ENCODE results near the gene PALS1. TPM values are rescaled to one million over a fixed set of nuclear protein-coding genes. Genes with fewer than 3 reads are reported as not detected.

PALS1 gene
- total and polyA plus RNA-seq, 2 donors (not counting 3 experiments of a cell fraction or from before 2014, with no cell fraction given), result 5.2 to 22.0 TPM

DNA sequence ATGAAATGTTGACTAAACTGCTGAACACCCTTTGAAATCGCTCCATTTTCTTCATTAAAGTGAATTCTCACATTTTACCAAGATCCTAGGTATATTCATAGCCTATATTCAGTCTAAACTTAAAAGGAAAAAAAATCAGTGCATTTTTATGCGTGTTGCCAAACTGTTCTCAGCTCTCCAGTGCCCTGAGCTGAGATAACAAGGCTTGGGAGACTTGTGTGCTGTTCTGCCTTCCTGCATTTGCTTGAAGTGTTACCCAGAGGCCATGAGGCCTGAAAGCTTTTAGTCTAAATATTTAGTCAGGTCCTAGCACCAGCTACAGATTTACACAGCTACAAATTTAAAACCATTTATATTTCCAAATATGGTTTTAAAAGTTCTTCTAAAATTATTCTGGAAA, 8.6 kb upstream of the PALS1 start:
- no peaks in the 10 kb centered on the region for H3K79me2 ChIP-seq (ENCODE audit: control insufficient read depth, insufficient read depth, low read length)
- FAIRE-seq (no peak), DNase-seq (ENCODE audit: low read depth, low spot score) (no peak)
- no peak for TF ChIP-seq POLR2A (IDR thresholded peaks at IDR 0.05; ENCODE audit: low read depth, low read length)
- no peak for TF ChIP-seq JUN (IDR thresholded peaks at IDR 0.05; ENCODE audit: borderline replicate concordance, insufficient read depth, insufficient read length, low read depth)
- no peak for TF ChIP-seq MYC (IDR thresholded peaks at IDR 0.05; ENCODE audit: low read depth, low read length)
- TF ChIP-seq, protein P1, sequence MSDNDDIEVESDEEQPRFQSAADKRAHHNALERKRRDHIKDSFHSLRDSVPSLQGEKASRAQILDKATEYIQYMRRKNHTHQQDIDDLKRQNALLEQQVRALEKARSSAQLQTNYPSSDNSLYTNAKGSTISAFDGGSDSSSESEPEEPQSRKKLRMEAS (IDR thresholded peaks at IDR 0.05; ENCODE audit: insufficient read depth, insufficient read length), result no peak
- no peak for TF ChIP-seq GATA2 (IDR thresholded peaks at IDR 0.05; ENCODE audit: insufficient read depth, insufficient read length, low read depth, low read length)
- POLR2A ChIA-PET, result no interaction called here
- H3K27ac ChIP-seq (ENCODE audit: insufficient read depth, low read depth, low read length), result no peak overlapping the region
- no peaks in the 10 kb centered on the region for H4K20me1 ChIP-seq (replicated peaks; ENCODE audit: control insufficient read depth, extremely low read depth, insufficient read depth, low read length)
- H3K27me3 ChIP-seq (ENCODE audit: control insufficient read depth in 2 of 2, insufficient read depth in 2 of 2, low read length in 2 of 2), result peaks cover 0 to 4% of the 10 kb centered on the region in 2 experiments
- H3K4me2 ChIP-seq (ENCODE audit: insufficient read depth, low read length), result no peak overlapping the region
- no peak overlapping the region for H3K9ac ChIP-seq (replicated peaks; ENCODE audit: extremely low read depth, insufficient read depth, low read length)
- H3K9me3 ChIP-seq (replicated peaks; ENCODE audit: control insufficient read depth, insufficient read depth, low read length), result no peaks in the 10 kb centered on the region
- no peaks in the 10 kb centered on the region for H3K36me3 ChIP-seq (ENCODE audit: control insufficient read depth in 2 of 2, extremely low read depth in 1 of 2, insufficient read depth in 2 of 2, low read length in 2 of 2)
- intact Hi-C loops (cut with micrococcal nuclease) (no loop called here), dilution Hi-C loops (cut with MboI; ENCODE audit: extremely low pct_ligation_motif_present, low sequenced_read_pairs) (no loop called here)
- H3K9me1 ChIP-seq (replicated peaks; ENCODE audit: control insufficient read depth, extremely low read depth, insufficient read depth, low read length), result no peaks in the 10 kb centered on the region
- CTCF ChIA-PET, result interaction anchor here (1.3 to 1.5 kb wide), 3 partner anchors 11 to 53 kb away, joined by 3 read pairs; no protein-coding TSS in a partner anchor
- H2AFZ ChIP-seq (ENCODE audit: low read depth, low read length), result no peak overlapping the region
- BruUV-seq (replicated peaks), result no TSS peak
- H3K4me3 ChIP-seq (replicated peaks in 1 of 3; ENCODE audit: insufficient read depth in 1 of 3, low read depth in 1 of 3, low read length in 3 of 3), result no peak overlapping the region
- H3K4me1 ChIP-seq (ENCODE audit: control insufficient read depth, extremely low read depth, insufficient read depth, low read length), result no peaks in the 10 kb centered on the region

DNA sequence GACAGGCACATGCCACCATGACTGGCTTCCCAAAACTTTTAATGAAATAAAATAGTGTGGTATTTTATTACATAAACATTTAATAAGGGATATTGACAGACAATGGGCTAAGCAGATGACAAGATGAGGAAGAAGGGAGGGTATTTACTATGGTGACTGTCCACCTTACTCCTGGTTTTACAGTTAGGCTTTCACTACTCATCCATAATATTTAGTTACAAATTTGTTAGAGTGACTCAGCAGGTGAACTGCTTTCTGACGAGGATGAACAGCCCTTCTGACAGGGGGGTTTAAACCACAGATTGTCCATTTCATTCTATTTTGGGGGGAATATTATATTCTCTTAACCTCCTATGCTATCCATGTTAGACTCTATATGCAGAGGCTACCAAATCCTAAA, 3.6 kb upstream of the PALS1 start:
- Histone ChIP-seq H3K9me1 (replicated peaks; ENCODE audit: control insufficient read depth, extremely low read depth, insufficient read depth, low read length) (no peaks in the 10 kb centered on the region), H3K4me1 (ENCODE audit: control insufficient read depth, extremely low read depth, insufficient read depth, low read length) (peaks cover 9% of the 10 kb centered on the region), H3K9ac (replicated peaks; ENCODE audit: extremely low read depth, insufficient read depth, low read length) (no peak overlapping the region), H3K27me3 (ENCODE audit: control insufficient read depth in 2 of 2, insufficient read depth in 2 of 2, low read length in 2 of 2) (peaks cover 0 to 4% of the 10 kb centered on the region in 2 experiments), H3K36me3 (ENCODE audit: control insufficient read depth in 2 of 2, extremely low read depth in 1 of 2, insufficient read depth in 2 of 2, low read length in 2 of 2) (no peaks in the 10 kb centered on the region), H3K79me2 (ENCODE audit: control insufficient read depth, insufficient read depth, low read length) (peaks cover 7% of the 10 kb centered on the region), H3K4me3 (replicated peaks in 1 of 3; ENCODE audit: insufficient read depth in 1 of 3, low read depth in 1 of 3, low read length in 3 of 3) (no peak overlapping the region), H3K4me2 (ENCODE audit: insufficient read depth, low read length) (no peak overlapping the region), H3K9me3 (replicated peaks; ENCODE audit: control insufficient read depth, insufficient read depth, low read length) (no peaks in the 10 kb centered on the region), H4K20me1 (replicated peaks; ENCODE audit: control insufficient read depth, extremely low read depth, insufficient read depth, low read length) (no peaks in the 10 kb centered on the region), H2AFZ (ENCODE audit: low read depth, low read length) (no peak overlapping the region), H3K27ac (ENCODE audit: insufficient read depth, low read depth, low read length) (no peak overlapping the region)
- DNase-seq (ENCODE audit: low read depth, low spot score) (no peak), FAIRE-seq (no peak)
- intact Hi-C loops (cut with micrococcal nuclease), result no loop called here
- ChIA-PET CTCF (interaction anchor here (0.8 to 2.2 kb wide), 2 partner anchors 48 to 122 kb away, joined by 3 to 10 read pairs; partner anchors contain the start of gene ATP6V1D), POLR2A (no interaction called here)
- dilution Hi-C loops (cut with MboI; ENCODE audit: extremely low pct_ligation_motif_present, low sequenced_read_pairs), result no loop called here
- TF ChIP-seq EZH2 (IDR thresholded peaks at IDR 0.05; ENCODE audit: borderline replicate concordance, low read depth, low read length, severe bottlenecking) (no peak), MYC (IDR thresholded peaks at IDR 0.05; ENCODE audit: low read depth, low read length) (no peak), FOS (IDR thresholded peaks at IDR 0.05; ENCODE audit: borderline replicate concordance, insufficient read depth, low read length) (no peak)
- TF ChIP-seq, protein P1 (IDR thresholded peaks at IDR 0.05; ENCODE audit: insufficient read depth, insufficient read length), result no peak
- no TSS peak for BruUV-seq (replicated peaks)
